ENCODE data around the gene HMGB2. TPM values are rescaled to one million over a fixed set of nuclear protein-coding genes. Genes with fewer than 3 reads are reported as not detected.

The HMGB2 gene
- total and polyA plus RNA-seq, 2 experiments from 2014 or later = 50.9 to 87.0 TPM

DNA sequence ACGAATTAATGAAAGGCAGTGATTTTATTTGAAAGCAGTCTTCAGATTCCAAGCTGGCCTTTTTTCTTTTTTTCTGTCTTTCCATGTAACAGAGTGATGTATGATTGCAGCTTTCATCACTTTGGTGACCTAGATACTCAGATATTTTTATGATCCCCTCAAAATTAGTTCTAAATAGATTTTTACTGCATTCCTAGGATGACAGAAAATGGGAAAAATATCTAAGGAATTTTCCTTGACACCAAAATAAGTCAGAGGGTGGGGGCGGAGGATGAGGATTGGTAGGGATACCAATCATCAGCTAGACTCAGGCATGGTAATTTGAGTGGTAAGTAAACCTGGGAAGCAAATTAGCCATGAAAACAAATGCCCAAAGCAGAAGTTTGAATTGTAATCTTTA, 11.9 kb upstream of the HMGB2 start:
- Histone ChIP-seq H3K4me1 (ENCODE audit: insufficient read depth) (no peaks in the 10 kb centered on the region), H3K79me2 (no peaks in the 10 kb centered on the region), H3K4me2 (no peak overlapping the region), H4K20me1 (ENCODE audit: insufficient read depth, poor library complexity, severe bottlenecking) (no peaks in the 10 kb centered on the region), H3K9me3 (ENCODE audit: low read depth) (no peaks in the 10 kb centered on the region), H2AFZ (no peak overlapping the region), H3K27ac (no peak overlapping the region), H3K27me3 (no peaks in the 10 kb centered on the region), H3K36me3 (replicated peaks; ENCODE audit: insufficient read depth, low read depth) (no peaks in the 10 kb centered on the region), H3K9me2 (replicated peaks; ENCODE audit: insufficient read depth) (no peaks in the 10 kb centered on the region), H3K4me3 (no peak overlapping the region)
- DNase-seq (ENCODE audit: low spot score) = no peak
- 64% methylated on average over 2 of the region's 2 CpGs for WGBS (ENCODE audit: low lambda C conversion rate, missing lambda C conversion rate)
- no peak for TF ChIP-seq EZH2phosphoT487 (IDR thresholded peaks at IDR 0.05; ENCODE audit: low read depth, severe bottlenecking, unreplicated experiment)

DNA sequence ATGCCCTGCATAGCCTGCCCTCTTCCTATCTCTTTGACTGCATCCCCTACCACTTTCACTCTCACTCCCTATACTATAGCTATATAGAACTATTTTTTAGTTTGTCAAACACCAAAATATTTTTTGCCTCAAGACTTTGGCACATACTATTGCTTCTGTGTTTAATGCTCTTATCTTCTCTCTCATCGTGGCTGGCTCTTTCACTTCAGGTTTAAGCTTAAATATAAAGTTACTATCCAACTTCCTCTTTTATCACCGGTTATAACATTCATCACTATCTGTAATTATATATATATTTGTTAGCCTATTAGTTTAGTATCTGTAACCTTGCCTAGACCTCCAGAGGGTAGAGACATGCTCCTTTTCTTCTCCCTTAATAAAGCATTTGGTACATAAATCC, 11.5 kb upstream of the HMGB2 start:
- WGBS (ENCODE audit: low lambda C conversion rate, missing lambda C conversion rate) = 81% methylated on average over 2 of the region's 2 CpGs
- no peaks in the 10 kb centered on the region for H3K9me3 ChIP-seq (ENCODE audit: low read depth)
- H3K4me1 ChIP-seq (ENCODE audit: insufficient read depth) = no peaks in the 10 kb centered on the region
- no peak for TF ChIP-seq EZH2phosphoT487 (IDR thresholded peaks at IDR 0.05; ENCODE audit: low read depth, severe bottlenecking, unreplicated experiment)
- TF ChIP-seq, protein P1, sequence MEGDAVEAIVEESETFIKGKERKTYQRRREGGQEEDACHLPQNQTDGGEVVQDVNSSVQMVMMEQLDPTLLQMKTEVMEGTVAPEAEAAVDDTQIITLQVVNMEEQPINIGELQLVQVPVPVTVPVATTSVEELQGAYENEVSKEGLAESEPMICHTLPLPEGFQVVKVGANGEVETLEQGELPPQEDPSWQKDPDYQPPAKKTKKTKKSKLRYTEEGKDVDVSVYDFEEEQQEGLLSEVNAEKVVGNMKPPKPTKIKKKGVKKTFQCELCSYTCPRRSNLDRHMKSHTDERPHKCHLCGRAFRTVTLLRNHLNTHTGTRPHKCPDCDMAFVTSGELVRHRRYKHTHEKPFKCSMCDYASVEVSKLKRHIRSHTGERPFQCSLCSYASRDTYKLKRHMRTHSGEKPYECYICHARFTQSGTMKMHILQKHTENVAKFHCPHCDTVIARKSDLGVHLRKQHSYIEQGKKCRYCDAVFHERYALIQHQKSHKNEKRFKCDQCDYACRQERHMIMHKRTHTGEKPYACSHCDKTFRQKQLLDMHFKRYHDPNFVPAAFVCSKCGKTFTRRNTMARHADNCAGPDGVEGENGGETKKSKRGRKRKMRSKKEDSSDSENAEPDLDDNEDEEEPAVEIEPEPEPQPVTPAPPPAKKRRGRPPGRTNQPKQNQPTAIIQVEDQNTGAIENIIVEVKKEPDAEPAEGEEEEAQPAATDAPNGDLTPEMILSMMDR (IDR thresholded peaks at IDR 0.05; ENCODE audit: poor library complexity) = no peak
- TF ChIP-seq EZH2 (IDR thresholded peaks at IDR 0.05; ENCODE audit: borderline replicate concordance) = no peak
- no peak overlapping the region for H3K27ac ChIP-seq
- H3K27me3 ChIP-seq = no peaks in the 10 kb centered on the region
- no peak overlapping the region for H3K4me2 ChIP-seq
- no peaks in the 10 kb centered on the region for H4K20me1 ChIP-seq (ENCODE audit: insufficient read depth, poor library complexity, severe bottlenecking)
- no peak overlapping the region for H2AFZ ChIP-seq
- H3K36me3 ChIP-seq (replicated peaks; ENCODE audit: insufficient read depth, low read depth) = no peaks in the 10 kb centered on the region
- H3K79me2 ChIP-seq = no peaks in the 10 kb centered on the region
- no peaks in the 10 kb centered on the region for H3K9me2 ChIP-seq (replicated peaks; ENCODE audit: insufficient read depth)
- no peak for DNase-seq (ENCODE audit: low spot score)
- H3K4me3 ChIP-seq = no peak overlapping the region

DNA sequence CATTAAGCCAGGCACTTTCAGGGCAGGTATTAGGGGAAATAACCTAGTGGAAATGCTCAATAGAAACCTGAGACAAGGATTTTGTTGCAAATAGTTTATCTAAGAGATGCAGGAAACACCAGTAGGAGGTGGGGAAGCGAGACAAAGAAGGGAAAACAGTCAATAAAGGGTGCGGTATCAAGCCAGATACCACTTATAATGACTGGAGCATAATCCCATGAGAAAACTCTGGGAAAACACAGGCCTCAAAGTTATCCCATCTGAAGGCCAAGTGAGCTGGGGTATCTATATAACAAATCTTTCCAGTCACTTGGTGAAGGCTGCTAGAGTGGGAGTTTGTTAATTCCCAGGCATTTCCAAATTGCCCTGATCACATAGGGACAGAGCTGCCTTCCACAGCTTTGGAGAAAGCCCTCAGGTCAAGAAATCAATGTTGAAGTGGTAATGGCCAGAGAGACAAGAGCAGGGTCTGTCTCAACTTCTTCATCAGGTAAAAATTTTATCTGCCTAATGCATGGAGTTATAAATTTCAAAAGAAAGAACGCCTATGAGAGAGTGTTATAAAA, 9.8 kb upstream of the HMGB2 start:
- TF ChIP-seq EZH2 (IDR thresholded peaks at IDR 0.05; ENCODE audit: borderline replicate concordance) = no peak
- TF ChIP-seq EZH2phosphoT487 (IDR thresholded peaks at IDR 0.05; ENCODE audit: low read depth, severe bottlenecking, unreplicated experiment) = no peak
- TF ChIP-seq, protein P1 (IDR thresholded peaks at IDR 0.05; ENCODE audit: poor library complexity) = no peak
- Histone ChIP-seq H3K4me2 (no peak overlapping the region), H3K4me3 (no peak overlapping the region), H3K36me3 (replicated peaks; ENCODE audit: insufficient read depth, low read depth) (no peaks in the 10 kb centered on the region), H3K9me3 (ENCODE audit: low read depth) (no peaks in the 10 kb centered on the region), H4K20me1 (ENCODE audit: insufficient read depth, poor library complexity, severe bottlenecking) (no peaks in the 10 kb centered on the region), H2AFZ (no peak overlapping the region), H3K27me3 (no peaks in the 10 kb centered on the region), H3K79me2 (no peaks in the 10 kb centered on the region), H3K27ac (no peak overlapping the region), H3K9me2 (replicated peaks; ENCODE audit: insufficient read depth) (no peaks in the 10 kb centered on the region), H3K4me1 (ENCODE audit: insufficient read depth) (no peaks in the 10 kb centered on the region)
- no peak for DNase-seq (ENCODE audit: low spot score)
- WGBS (ENCODE audit: low lambda C conversion rate, missing lambda C conversion rate) = 71% methylated on average over 3 of the region's 3 CpGs

DNA sequence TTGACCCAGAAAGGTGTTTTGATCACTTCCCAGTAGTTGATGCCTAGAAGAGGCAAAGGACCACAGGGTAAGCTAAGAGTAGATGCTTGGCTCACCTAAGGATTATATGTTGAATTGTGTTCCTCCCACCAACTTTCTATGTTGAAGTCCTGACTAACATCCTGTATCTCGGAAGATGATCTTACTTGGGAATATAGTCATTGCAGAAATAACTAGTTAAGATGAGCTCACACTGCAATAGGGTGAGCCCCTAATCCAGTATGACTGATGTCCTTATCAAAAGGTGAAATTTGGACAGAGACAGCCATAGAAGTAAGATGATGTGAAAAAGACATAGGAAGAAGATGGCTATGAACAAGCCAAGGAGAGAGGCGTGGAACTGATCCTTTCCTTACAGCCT, 3.3 kb upstream of the HMGB2 start:
- no peak overlapping the region for H3K4me3 ChIP-seq
- H3K79me2 ChIP-seq = peaks cover 10% of the 10 kb centered on the region
- peaks cover 6% of the 10 kb centered on the region for H3K4me1 ChIP-seq (ENCODE audit: insufficient read depth)
- H4K20me1 ChIP-seq (ENCODE audit: insufficient read depth, poor library complexity, severe bottlenecking) = peaks cover 5% of the 10 kb centered on the region
- no peaks in the 10 kb centered on the region for H3K36me3 ChIP-seq (replicated peaks; ENCODE audit: insufficient read depth, low read depth)
- no peak overlapping the region for H3K4me2 ChIP-seq
- DNase-seq (ENCODE audit: low spot score) = no peak
- H2AFZ ChIP-seq = no peak overlapping the region
- TF ChIP-seq, protein P1 (IDR thresholded peaks at IDR 0.05; ENCODE audit: poor library complexity) = no peak
- TF ChIP-seq EZH2phosphoT487 (IDR thresholded peaks at IDR 0.05; ENCODE audit: low read depth, severe bottlenecking, unreplicated experiment) (no peak), EZH2 (IDR thresholded peaks at IDR 0.05; ENCODE audit: borderline replicate concordance) (no peak)
- H3K27ac ChIP-seq = no peak overlapping the region
- no peaks in the 10 kb centered on the region for H3K9me2 ChIP-seq (replicated peaks; ENCODE audit: insufficient read depth)
- H3K27me3 ChIP-seq = no peaks in the 10 kb centered on the region
- no peaks in the 10 kb centered on the region for H3K9me3 ChIP-seq (ENCODE audit: low read depth)
- 100% methylated on average over 2 of the region's 2 CpGs for WGBS (ENCODE audit: low lambda C conversion rate, missing lambda C conversion rate)

All from hepatocyte (in vitro differentiated cells).